GM19239 (cell line): ENCODE measurements around the gene KCNC4.

Source experiments
- DNase-seq: peaks from one replicate; pipeline ENCODE4 v3.0.0; 2011; ENCODE audit warnings: low spot score; ENCODE audit not compliant: insufficient read length
- FAIRE-seq: peaks from 2 replicates; lab custom pipeline; 2011; peaks lifted over from hg19 to GRCh38; lab: Jason Lieb, UNC

Gene KCNC4

DNA sequence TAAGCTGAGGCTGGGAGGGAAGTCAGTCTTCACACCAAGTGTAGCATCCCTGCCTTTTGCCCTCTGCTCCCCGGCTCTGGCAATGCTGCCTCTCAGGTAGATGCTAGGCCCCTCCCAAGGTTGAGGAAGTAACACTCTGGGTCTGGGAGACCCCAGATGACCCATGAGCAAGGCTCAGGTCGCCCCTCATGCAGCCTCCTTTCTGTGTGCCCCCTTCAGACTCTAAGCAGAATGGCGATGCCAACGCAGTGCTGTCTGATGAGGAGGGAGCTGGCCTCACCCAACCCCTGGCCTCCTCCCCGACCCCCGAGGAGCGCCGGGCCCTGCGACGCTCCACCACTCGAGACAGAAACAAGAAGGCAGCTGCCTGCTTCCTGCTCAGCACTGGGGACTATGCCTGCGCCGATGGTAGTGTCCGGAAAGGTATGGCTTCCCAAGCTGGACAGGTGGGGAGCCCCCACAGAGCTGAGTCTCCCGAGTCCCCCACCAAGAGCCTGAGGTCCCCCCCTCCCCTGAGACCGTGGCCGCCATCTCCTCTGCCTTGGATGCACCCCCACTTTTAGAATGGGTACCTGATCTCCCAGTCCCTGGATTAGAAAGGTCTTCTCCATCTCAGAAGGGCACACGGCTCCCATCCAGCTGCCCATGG is 15.8 kb downstream of the KCNC4 start:
- DNase-seq (no peak), FAIRE-seq (no peak)

DNA sequence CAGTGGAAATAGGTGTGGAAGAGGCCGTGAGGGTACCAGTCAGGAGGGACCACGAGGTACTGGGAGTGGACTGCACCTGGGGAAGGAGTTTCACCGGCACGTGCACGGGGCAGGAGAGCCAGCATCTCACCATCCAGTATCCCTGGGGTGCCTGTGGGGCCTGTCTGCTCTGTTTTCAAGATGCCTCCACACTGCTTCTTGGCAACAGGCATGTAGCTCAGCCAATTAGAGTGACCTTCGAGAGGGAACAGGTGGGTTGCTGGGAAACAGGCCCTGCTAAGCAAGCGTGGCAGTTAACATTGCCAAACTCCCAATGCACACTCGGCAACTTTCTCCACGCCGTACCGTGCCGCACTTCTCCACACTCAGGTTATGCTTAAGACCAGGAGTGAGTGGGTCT is 17.7 kb downstream of the KCNC4 start:
- DNase-seq (no peak), FAIRE-seq (no peak)

DNA sequence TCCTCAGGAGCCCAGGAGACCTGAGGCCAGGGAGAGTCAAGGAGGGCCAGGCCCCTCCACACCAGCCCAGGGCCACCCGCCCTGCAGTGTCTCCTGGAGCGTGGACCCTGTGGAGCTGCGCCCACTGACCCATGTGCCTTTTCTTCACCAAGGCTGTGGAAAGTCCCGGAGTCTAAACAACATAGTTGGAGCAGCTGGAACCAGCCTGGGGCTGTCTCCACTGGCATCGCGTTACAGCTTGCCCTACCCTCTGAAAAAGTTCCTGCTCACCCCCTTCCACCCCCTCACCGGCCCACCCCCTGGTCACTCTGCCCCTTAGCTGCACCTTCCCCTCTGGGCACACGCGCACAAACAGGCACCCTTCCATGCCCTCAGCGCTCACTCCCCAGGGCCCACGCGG is 18.3 kb downstream of the KCNC4 start:
- DNase-seq (no peak), FAIRE-seq (no peak)

DNA sequence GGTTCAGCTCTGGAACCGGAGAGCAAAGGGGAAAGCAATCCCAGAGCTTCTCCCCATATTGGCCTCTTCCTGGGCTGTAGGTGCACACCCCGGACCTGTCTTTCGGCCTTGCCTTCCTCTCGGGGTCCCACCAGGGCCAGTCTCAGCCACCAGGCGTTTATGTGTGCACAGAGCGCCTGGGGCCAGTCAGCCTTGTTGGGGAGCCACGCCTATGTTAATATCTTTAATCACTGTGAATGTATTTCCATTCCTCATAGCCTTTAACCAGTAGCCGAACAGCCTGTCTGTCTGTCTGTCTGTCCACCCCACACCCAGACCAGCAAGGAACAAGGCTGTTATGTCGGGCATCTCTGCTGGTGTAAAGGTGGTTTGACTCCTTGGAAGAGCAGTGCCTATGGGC is 18.8 kb downstream of the KCNC4 start:
- DNase-seq (no peak), FAIRE-seq (no peak)

DNA sequence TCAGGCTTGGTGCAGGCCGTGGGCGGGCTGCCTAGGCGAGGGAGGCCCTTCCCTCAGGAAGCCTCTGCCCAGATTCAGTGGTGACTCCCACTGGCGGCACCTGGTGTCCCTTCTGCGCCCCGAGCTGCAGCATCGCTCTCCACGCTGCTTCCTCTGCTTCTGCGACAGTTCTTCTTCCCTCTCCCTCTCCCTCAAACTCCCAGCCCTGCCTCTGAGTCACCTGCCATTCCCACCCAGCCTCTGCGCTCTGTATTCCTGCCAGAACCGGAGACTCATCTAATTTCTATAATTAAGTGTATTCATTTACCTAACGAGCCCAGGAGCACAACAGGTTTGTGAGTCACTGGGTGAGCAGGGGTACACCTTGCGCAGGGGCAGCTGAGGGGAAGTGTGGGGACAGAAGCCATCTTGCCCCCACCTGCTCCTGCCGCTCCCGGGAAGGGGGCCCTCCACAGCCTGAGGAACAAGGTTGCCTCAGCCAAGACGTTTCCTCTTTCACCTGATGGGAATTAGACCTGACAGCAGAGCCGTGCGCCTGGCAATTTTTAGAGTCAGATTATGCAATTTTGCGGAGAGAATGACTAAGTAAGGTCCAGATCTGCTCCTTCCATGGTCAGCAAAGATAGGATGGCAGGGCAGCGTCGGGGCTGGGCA is 19.4 kb downstream of the KCNC4 start:
- DNase-seq (no peak), FAIRE-seq (no peak)

DNA sequence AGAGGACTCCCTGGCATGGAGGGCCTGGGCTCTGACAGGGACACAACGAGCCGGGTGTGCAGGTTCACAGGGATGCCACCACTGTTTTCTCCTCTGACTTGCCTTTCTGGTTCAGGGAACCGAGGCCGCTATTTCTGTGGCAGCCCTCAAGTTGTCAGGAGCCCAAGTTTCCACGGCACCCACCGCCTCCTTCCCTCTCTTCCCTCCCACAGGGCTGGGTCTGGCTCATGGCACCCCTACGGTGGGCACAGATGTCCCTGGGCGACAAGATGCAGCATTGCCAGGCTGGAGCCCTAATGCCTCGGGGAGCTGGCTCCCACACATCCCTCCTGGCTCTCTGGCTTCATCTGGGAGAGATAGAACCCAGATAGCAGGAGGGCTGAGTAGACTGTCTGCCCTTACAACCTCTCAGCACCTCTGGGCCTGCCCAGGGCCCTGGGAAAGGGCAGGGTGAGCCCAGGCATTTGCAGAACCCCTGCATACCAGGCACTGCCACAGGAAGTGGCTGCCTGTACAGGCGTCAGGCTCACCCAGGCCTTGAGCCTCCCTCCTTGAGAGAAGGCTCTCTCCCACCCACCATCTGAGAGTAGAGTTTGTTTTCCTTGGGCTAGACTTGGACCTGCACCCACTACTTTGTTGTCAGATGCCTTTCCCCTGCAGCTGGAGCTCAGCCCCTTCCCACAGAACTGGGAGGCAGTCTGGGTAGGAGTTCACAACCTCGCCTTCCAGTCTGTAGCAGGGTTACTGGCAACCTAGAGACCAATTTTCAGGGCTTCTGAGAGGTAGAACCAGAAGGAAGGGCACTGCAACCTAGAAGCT is 20.5 kb downstream of the KCNC4 start:
- FAIRE-seq = no peak
- no peak for DNase-seq

DNA sequence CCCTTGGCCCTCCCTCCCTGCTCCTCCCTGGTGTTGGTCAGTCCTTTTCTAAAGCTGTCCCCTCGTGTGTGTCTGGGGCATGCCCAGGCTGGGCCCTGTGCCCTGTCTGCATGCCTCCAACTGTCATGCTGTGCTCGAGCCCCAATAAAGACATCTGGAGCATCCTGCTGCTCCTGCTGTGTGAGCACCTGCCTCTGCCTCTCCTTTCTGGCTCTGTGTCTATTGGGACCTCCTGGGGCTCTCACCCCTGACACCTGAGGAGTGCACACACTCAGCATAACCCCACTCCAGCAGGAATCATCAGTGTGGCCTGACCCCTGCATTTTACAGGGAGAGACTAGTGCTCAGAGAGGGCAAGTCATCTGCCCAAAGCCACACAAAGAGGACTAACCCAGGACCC is 23.7 kb downstream of the KCNC4 start:
- DNase-seq = no peak
- no peak for FAIRE-seq

DNA sequence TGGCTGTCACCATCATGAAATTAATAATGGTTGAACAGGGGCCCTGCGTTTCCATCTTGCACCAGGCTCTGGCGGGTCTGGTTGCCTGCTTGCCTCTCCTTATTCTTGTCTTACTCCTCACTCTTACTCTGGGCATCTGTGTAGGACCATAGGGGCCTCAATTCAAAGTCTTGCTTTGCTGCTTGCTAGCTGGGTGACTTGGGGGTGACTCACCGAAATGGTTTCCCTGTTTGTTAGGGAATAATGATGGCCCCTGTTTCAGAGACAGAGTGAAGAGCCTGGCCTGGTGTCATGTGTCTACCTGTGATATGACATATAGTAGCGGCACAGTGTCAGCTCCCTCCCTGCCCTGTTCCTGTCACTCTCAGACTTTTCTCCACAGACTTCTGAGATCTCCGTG is 24.6 kb downstream of the KCNC4 start:
- FAIRE-seq (no peak), DNase-seq (no peak)

DNA sequence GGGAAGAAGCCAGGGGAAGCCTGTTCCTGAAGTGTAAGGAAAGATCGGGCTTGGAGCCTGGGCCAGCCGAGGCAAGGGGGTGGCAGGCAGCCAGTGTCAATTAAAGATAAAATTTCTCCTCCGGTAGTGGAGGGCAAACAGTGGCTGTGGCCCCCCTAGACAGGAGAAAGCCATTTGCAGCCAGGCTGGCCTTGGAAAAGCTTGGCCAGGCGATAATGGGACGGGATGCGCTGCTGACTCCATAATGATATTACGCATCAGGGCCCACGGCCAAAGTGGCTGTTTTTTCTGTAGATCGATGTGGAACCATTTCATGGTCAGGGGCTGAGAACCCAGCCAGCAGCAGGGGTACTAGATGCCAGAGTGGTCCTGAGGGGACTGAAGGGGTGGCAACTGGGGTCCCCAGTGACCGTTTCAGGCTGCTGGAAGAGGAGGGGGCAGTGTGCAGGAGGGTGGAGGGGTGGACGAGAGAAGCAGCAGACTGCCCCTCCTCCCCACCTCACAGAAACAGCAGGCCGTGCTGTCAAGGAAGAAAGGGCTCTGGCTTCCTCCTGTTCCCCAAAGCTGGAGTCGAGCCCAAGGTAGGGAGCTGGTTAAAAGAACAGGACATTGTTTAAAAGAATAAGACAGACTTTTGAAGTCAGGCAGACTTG is 25.2 kb downstream of the KCNC4 start:
- DNase-seq (no peak), FAIRE-seq (no peak)

DNA sequence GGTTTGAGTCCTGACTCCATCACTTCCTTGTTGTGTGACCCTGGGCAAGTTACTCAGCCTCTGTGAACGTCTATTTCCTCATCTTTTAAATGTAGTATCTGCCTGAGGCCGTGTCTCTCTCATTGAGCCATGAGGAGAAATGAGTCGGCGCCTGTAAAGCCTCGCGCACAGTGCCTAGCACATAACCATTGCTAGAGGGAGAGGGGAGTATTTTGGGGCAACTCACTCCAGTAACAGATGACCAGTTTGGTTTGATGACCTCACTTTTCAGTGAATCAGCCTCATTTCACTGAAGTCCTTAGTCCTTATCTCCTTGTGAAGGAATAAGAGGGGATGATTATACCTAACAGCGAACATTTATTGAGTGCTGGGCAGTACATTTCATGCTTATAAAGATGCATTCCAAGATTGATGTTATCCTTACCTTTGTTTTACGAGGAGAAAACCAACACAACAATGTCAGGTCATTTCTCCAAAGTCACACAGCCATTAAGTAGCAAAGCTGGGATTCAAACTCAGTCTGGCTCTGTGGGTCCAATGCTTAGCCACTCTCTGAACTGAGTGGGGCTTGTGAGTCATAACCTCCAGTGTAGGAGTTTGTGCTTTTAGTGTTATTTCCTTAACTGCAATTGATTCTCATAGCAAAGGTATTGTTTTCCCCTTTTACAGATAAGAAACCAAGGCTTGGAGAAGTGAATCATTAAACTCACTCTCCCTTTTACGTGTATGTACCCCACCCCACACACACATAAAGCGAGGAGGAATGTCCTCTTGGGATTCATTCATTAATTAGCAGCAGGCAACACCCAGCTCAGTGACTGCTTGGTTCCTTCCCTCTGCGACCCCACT is 25.9 kb downstream of the KCNC4 start:
- DNase-seq (no peak), FAIRE-seq (no peak)

DNA sequence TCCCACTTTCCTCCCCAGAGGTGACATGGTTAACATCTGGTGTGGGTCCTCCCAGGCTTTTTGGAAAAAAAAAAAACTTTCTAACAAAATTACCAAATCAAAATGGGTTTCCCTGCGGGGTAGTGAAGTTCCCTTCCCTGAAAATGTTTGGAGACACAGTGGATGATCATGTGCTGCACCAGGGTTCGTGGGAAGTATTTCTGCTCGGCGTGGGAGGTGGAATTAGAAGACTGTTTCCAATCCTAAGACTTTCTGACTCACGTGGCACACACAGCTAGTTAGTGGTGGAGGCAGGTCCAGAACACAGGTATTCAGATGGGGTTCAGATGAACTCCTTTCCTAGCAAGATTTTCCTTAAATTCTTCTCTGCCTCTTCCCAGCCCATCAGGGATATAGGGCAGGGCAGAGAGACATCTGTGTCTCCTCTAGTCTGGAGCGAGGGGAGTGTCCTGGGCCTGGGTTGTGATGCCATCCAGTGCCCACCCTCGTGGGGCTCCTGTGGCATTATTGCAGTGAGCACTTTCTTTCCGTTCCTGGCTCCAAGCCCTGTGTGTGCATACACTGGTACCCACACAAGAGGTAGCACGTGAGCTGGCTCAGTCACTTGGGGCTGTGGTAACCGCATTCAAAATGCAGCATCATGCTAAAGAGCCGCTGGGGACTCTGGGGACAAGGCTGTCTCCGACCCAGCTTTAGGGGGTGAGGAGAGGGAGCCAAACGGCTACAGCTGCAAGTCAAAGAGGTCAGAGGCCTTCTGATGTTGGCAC is 27.5 kb downstream of the KCNC4 start:
- FAIRE-seq (no peak), DNase-seq (no peak)

DNA sequence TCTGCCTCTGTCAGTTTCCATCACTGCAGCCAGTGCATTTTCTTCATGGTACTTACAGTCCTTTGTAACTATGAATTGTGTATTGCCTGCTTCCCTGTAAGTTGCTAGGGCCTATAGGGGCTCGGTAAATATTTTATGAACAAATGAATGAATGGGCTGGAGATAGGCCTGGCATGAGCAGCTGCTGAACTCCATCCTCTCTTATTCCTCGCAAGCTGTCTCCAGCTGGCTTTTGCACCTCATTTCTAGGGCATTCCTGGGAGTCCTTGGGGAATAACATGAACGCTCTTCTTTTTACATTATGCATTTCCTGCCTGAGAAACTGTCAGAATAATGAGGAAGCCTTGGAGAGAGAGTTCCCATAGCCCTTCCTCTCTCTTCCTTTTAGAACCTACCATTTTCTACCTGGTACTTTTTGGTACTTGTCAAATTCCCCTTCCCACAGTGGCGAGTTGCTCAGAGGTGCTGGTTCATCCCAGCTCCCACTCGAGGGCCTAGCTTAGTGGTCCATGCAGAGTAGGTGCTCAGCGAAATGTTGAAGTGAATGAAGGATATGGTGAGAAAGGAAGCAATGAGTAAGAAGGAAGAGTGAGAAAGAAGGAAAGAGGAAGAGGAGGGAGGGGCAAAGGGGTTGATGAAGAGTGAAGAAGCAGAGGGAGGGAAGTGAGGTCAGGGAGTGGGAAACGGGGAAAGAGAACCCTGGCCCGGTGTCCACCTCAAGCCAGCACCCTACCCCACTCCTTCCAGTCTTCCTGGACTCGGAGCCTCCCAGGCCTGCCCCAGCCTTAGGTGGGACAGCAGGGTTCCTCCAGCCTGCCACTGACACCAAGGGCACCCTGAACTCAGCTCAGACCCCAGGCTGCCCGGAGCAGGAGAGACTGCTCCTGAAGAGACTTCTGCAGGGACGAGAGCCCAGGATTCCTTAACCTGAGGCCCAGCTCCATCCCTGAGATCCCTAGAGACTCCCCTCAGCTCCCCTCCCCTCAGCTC is 29.6 kb downstream of the KCNC4 start:
- no peak for DNase-seq
- no peak for FAIRE-seq

DNA sequence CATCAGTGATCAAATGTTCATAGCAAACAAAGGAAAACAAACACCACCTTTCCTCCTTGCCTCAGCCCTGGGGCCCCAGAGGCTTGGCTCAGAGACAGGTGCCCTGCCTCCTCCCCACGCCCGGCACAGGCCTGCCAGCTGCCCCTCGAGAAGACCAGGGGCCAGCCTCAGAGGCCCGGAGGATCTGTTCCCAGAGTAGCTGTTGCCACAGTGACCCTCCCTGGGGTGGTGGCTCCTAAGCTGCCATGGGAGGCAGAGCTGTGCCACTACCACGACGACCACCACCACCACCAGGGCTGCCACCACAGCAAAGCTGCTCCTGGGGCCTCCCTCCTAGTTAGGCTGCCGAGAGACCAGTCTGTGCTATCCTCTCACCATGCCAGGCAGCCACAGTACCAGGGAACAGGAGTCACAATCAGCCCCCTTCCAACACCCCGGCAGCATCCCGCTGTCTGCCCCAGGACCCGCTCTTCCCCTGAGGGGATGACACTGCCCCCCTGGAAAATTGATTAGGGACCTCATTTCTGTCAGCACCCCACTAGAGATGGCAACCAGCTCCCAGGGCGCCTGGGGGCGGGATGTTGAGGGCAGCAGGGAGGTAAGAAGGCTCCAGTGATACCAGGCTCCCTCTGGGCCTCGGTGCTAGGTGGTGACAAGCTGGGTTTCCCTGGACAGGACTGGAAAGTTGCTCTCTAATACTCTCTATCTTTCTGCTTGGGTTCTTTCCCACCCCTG is 30.5 kb downstream of the KCNC4 start:
- no peak for DNase-seq
- FAIRE-seq = no peak

DNA sequence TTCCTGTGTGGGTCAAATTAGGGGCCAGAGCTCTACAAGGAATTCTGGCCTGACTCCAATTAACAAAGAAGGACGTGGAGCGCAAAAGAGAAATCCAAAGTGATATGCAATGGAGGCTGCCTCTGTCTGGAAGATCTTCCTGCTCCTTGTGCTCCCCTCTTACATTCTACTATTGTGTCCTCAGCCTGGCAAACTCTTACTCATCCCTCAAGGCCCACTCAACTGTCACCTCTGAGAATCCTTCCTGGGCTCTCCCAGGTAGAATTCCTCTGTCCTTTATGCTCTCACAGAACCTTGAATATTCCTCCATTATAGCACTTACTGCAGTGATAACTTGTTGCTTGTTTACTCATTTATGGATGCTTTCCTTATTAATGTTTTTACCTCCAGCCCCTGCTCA is 31.4 kb downstream of the KCNC4 start:
- no peak for FAIRE-seq
- DNase-seq = no peak

DNA sequence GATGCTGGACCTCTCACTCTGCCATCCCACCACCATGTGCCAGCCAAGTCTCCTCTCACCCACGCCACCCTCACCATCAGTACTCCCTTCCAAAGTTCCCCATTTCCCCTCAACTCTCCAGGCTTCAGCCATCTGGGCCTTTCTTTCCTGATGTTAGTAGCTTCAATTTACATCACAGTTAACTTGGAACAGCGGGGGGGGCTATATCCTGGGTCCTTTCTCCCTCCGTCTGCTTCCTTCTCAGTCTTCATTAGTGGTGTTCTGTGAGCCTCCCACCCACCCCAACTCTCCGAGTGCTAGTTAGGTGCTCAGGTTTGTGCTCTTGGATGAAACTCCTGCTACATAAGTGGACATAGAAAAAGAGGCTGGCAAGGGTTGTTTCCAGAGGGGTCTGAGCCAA is 31.9 kb downstream of the KCNC4 start:
- no peak for DNase-seq
- FAIRE-seq = no peak

DNA sequence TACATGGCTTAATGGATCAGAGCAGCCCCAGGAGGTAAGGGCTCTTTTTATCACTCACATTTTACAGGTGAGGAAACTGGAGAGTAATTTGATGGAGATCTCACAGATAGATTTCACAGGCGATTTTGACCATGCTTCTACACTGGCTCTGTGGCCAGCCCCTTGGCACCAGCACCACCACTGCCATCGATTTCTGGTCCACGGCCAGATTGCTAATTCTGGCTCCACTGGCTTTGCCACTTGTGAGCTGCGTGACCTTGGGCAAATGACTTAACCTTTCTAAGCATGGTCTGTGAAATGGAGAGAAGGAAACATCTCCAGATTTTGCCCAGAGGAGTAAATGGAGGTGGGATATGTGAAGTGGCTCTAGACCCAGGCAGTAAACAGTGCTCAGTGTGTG is 32.6 kb downstream of the KCNC4 start:
- DNase-seq (no peak), FAIRE-seq (no peak)

DNA sequence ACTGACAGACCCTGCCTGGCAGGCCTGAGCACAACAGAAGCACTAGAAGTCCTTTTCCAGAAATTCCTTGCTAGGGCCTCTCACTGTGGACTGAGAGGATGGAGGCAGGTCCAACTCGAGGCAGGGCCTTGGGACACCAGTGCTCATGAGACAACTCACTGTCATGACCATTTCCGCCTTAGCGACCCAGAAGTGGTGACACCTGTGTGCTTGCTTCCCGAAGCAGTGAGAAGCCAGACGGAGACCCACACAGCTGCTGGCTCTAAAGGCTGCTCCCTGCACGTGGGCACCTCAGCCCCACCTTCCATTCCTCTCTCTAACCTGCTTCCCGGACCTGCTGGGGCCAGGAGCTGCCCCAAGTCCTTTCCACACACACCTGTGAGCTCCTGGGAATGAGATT is 33.0 kb downstream of the KCNC4 start:
- no peak for FAIRE-seq
- no peak for DNase-seq

DNA sequence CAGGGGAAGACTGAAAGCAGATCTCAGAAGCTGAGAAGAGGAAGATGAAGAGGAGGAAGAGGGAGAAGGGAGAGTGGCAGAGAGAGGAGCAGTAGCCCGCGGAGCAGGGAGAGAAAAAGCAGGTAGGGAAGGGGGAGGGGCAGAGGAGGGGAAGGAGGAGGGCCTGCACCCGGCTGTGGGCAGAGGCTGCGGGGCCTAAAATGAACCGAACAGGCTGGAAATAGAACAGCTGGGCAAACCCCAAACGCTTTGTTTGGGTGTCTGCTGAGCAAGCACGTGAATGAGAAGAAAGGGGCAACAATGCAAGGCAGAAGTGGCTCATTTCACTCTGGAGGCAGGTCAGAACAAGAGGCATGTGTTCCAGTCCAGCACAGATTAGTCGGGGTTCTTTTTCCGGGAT is 33.5 kb downstream of the KCNC4 start:
- DNase-seq (no peak), FAIRE-seq (peak; percentile 57)
